ENCODE measurements around the gene HMGXB3. TPM values are rescaled to one million over a fixed set of nuclear protein-coding genes. Genes with fewer than 3 reads are reported as not detected.

Gene HMGXB3
- total RNA-seq, 2 donors from 2014 or later, result 49.2 to 50.1 TPM

GRCh38 chr5:150001660-150002486, 1.3 kb downstream of the HMGXB3 start:
- Histone ChIP-seq H3K27ac (peak overlapping the region; percentile 85 to 86), H3K4me3 (peak overlapping the region; percentile 85), H3K4me1 (ENCODE audit: control insufficient read depth in 1 of 2, low read depth in 2 of 2) (peaks cover 7 to 33% of the 10 kb centered on the region in 2 donors), H3K27me3 (replicated peaks; ENCODE audit: insufficient read depth) (no peaks in the 10 kb centered on the region), H3K36me3 (peaks cover 9% of the 10 kb centered on the region), H3K9me3 (no peaks in the 10 kb centered on the region)
- peak; percentile 74 for TF ChIP-seq CTCF (IDR thresholded peaks at IDR 0.05)
- ATAC-seq (ENCODE audit: insufficient number of reproducible peaks, low FRiP score, low read depth) (peak; percentile 64), DNase-seq (ENCODE audit: low spot score) (no peak)

GRCh38 chr5:150006318-150006717, 5.8 kb downstream of the HMGXB3 start:
- no peak for TF ChIP-seq CTCF (IDR thresholded peaks at IDR 0.05)
- no peaks in the 10 kb centered on the region for H3K9me3 ChIP-seq
- DNase-seq (ENCODE audit: low spot score) (no peak), ATAC-seq (ENCODE audit: insufficient number of reproducible peaks, low FRiP score, low read depth) (no peak)
- no peak overlapping the region for H3K27ac ChIP-seq
- H3K36me3 ChIP-seq, result peaks cover 19% of the 10 kb centered on the region
- H3K27me3 ChIP-seq (replicated peaks; ENCODE audit: insufficient read depth), result no peaks in the 10 kb centered on the region
- H3K4me1 ChIP-seq (ENCODE audit: control insufficient read depth in 1 of 2, low read depth in 2 of 2), result peaks cover 7 to 19% of the 10 kb centered on the region in 2 donors
- no peak overlapping the region for H3K4me3 ChIP-seq

GRCh38 chr5:150007050-150007449, 6.5 kb downstream of the HMGXB3 start:
- DNase-seq (ENCODE audit: low spot score), result no peak
- no peak overlapping the region for H3K4me3 ChIP-seq
- no peak for ATAC-seq (ENCODE audit: insufficient number of reproducible peaks, low FRiP score, low read depth)
- TF ChIP-seq CTCF (IDR thresholded peaks at IDR 0.05), result no peak
- H3K4me1 ChIP-seq (ENCODE audit: control insufficient read depth in 1 of 2, low read depth in 2 of 2), result peaks cover 7 to 12% of the 10 kb centered on the region in 2 donors
- H3K27me3 ChIP-seq (replicated peaks; ENCODE audit: insufficient read depth), result no peaks in the 10 kb centered on the region
- H3K27ac ChIP-seq, result no peak overlapping the region
- H3K9me3 ChIP-seq, result no peaks in the 10 kb centered on the region
- peaks cover 21% of the 10 kb centered on the region for H3K36me3 ChIP-seq

GRCh38 chr5:150009671-150010387, 9.3 kb downstream of the HMGXB3 start:
- DNase-seq (ENCODE audit: low spot score) (no peak), ATAC-seq (ENCODE audit: insufficient number of reproducible peaks, low FRiP score, low read depth) (no peak)
- Histone ChIP-seq H3K4me3 (no peak overlapping the region), H3K4me1 (ENCODE audit: control insufficient read depth in 1 of 2, low read depth in 2 of 2) (no peaks in the 10 kb centered on the region), H3K27me3 (replicated peaks; ENCODE audit: insufficient read depth) (no peaks in the 10 kb centered on the region), H3K9me3 (no peaks in the 10 kb centered on the region), H3K27ac (no peak overlapping the region), H3K36me3 (peaks cover 31% of the 10 kb centered on the region)
- no peak for TF ChIP-seq CTCF (IDR thresholded peaks at IDR 0.05)

- ATAC-seq (ENCODE audit: insufficient number of reproducible peaks, low FRiP score, low read depth), result no peak
- Histone ChIP-seq H3K9me3 (no peaks in the 10 kb centered on the region), H3K4me3 (no peak overlapping the region), H3K4me1 (ENCODE audit: control insufficient read depth in 1 of 2, low read depth in 2 of 2) (no peaks in the 10 kb centered on the region), H3K27me3 (replicated peaks; ENCODE audit: insufficient read depth) (no peaks in the 10 kb centered on the region), H3K27ac (no peak overlapping the region), H3K36me3 (peaks cover 39% of the 10 kb centered on the region)
- no peak for TF ChIP-seq CTCF (IDR thresholded peaks at IDR 0.05)
- DNase-seq (ENCODE audit: low spot score), result no peak
Measured at GRCh38 chr5:150013931-150014330, 13.4 kb downstream of the HMGXB3 start.
